DOHH2 (cell line): ENCODE measurements around the gene POP4.

ENCODE experiments used
- CTCF ChIP-seq: fragments of 200-600 bp; sonication (generic); IDR thresholded peaks from one replicate; pipeline ENCODE4 v1.5.1; 2014; ENCODE audit warnings: antibody characterized with exemption, mild to moderate bottlenecking, low read depth, low read length; ENCODE audit not compliant: poor library complexity, severe bottlenecking
- EZH2phosphoT487 ChIP-seq: fragments of 200-600 bp; sonication (generic); IDR thresholded peaks from 2 replicates; pipeline ENCODE4 v1.6.1; 2017; ENCODE audit warnings: borderline replicate concordance, mild to moderate bottlenecking, antibody characterized with exemption, low read length, moderate library complexity, mixed read lengths

GRCh38 chr19:29561601-29562000 is 44.5 kb upstream of the POP4 start:
- TF ChIP-seq EZH2phosphoT487: no peak
- no peak for TF ChIP-seq CTCF
